NCI-H146 (cell line): ENCODE results near the gene LLGL1.
"Not testable (repeated sequence)": the region's sequence is repeated elsewhere in the genome, so short reads cannot be mapped to it uniquely, and the experiment has no call there.

Experiments used
- DNase-seq: peaks from one replicate; lab custom pipeline; 2025; lab: John Stamatoyannopoulos, UW

LLGL1 gene

GRCh38 chr17:18194394-18194793 is 31.0 kb upstream of the LLGL1 start:
- DNase-seq = no peak

DNA sequence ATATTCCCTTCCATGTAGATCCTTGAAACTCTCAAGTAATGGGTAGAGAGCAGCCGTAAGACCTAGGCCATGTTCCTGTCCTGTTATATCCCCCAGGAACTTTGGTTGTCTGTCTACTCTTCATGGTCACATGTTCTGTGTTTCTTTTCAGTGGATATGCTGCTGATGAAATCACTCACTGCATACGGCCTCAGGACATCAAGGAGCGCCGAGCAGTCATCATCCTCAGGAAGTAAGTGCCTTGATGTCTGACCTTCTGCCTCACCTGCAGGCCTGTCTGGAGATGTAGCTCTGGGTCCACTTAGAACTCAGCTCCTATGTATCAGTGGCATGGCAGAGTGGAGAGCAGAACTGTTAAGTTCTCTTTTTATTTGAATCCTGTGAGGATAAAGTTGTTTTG is 30.6 kb upstream of the LLGL1 start:
- DNase-seq = no peak

GRCh38 chr17:18195246-18195645 is 30.2 kb upstream of the LLGL1 start:
- no peak for DNase-seq

DNA sequence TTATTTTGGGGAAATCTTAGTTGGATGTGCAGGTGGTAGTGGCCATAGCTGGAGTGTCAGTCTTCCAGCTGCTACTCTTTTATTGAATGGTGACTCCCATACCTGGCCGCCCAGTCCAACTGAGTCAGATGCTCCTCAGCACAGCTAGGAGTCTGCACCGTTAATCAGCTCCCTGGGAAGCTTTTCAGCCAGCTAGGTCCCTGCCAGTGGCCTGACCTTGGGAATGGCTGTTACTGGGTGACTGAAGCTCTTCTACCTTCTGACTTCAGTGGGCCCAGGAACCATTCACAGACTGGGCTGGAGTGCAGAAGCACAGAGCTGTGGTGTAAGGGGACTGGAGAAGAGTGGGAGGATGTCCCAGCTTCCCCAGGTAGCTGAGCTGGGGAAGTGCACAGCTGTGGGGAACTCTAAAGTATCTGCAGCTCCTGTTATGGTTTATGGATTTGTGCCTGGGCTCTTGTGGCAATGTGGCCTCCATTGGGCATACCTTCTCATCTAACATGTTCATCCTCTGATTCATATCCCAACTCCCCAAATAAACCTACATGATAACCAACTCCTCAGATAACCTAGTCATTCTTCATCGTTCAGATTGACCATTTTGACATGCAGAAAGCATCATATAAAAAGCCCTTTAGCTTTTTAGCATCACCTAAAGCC is 27.8 kb upstream of the LLGL1 start:
- DNase-seq = no peak

DNA sequence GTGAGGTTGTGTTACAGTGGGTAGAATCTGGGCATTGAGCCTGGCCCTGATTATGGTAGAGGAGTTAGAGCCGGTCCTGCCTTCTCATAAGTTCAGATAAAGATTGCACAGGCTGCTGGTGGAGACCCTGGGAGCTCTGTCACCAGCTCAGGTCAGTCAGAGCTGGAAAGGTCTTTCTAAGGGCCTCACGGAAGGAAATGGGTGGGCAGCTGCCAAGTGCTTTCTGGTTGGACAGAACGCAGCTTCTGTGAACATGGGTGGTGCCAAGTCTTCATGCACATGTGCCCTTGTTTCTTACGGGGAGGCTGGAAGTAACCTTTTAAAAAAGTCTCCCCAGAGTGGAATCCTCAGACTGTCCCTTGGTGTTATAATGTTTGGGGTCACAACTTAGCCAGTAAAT is 26.9 kb upstream of the LLGL1 start:
- no peak for DNase-seq

DNA sequence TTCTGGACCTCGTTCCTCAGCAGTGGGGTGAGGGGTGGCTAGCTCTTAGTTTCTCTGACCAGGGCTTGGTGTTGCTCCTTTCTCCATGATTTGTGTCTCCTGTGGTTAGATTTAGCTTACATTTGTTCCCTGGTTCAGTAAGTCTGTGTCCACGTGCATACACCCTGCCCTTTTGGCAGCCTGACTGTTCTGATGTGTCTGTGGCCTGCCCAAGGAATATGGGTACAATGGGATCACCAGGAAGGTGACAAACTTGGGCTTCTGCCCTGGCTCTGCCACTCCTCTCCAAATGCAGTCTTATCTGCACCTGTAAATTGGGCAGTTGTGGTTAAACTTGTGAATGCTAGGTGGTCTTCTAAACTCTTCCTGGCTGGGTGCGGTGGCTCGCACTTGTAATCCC is 24.3 kb upstream of the LLGL1 start:
- DNase-seq = no peak

GRCh38 chr17:18203308-18203707 is 22.1 kb upstream of the LLGL1 start:
- DNase-seq = no peak

DNA sequence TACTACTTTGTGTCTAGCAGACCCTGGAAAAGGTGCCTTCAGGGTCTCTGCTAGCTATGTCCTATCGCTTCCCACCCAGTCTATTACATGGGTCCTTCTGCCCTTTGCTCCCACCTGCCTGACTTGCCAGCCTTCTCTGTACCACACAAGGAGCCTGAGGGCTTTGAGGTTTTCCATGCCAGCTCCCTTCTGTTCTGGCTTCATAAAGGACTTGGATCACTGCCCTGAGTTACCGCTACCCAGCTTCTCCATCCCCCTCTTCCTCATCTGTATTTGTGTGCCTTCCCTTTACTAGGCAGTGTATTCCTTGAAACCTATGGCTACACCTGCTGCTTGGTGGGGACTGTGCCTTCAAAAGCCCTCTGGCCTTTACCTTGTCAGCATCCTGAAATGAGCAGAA is 19.6 kb upstream of the LLGL1 start:
- DNase-seq = no peak

DNA sequence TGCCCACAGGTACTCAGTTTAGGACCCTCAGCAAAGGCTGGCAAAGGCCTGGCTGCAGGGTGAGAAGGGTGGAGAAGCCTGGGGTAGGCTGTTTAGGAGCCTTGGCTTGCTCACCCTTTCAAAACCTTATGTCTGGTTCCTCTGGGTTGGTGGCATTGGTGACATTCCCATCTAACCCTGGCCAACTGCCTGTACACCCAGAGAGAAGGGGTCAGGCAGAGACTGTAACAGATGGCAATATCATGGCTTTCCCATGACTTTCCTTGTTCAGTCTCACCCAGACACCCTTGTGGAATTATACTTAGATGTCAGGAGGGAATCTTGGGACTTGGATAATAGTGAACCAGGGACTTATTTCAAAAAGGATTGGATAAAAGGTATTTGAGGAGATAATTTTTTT is 18.5 kb upstream of the LLGL1 start:
- DNase-seq = no peak

GRCh38 chr17:18208092-18208491 is 17.3 kb upstream of the LLGL1 start:
- no peak for DNase-seq

- DNase-seq = no peak
These were observed 11.7 kb upstream of the LLGL1 start for GRCh38 chr17:18213666-18214270.

DNA sequence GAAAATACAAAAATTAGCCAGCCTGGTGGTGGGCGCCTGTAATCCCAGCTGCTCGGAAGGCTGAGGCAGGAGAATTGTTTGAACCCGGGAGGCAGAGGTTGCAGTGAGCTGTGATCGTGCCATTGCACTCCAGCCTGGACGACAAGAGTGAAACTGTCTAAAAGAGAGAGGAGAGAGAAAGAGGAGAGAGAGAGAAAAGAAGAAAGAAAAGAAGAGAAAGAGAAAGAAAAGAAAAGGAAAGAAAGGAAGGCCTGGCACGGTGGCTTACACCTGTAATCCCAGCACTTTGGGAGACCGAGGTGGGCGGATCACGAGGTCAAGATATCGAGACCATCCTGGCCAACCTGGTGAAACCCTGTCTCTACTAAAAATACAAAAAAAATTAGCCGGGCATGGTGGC is 8.5 kb upstream of the LLGL1 start:
- not testable (repeated sequence) for DNase-seq

DNA sequence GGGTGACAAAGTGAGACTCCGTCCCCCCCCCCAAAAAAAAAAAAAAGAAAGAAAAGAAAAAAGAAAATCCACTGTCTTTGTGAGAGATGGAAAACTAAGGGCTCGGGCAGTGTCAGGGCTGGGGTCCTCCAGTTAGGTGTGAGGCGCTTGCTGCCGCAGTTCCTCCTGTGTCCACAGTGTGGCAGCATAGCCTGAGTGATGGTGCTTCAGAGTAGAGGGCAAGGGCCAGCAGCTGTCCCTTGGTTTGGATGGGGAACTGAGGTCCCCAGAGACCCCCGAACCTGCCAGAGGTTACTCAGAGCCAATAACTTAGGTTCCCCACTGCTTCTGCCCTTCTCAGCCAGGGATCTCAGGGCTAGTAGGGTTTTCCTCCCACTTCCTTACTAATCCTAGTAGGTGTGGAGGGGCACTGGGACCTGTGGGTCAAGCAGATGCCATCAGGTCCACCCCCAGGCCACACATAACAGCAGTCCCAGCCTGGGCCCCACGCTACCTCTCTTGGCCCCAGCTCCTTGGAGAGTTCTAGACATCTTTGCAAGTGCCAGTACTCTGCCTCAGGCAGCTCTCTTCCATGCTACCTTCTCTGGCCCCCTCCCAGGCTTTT is 7.9 kb upstream of the LLGL1 start:
- peak; percentile 55 for DNase-seq

- DNase-seq = no peak
These were observed 6.5 kb upstream of the LLGL1 start for GRCh38 chr17:18218756-18219415.

DNA sequence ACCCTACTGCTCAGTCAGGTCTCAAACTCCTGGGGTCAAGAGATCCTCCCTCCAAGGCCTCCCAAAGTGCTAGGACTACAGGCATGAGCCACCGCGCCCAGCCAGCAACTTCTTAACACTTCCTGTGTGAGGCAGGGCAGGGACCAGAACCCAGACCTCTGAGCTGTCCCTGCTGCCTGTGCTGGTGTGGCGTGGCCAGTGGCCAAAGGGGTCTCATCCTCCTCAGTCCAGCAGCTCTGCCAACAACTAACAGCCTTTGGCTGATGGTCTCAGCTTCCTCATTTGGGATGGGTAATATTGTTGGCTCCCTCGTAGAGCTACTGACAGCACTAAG is 1.4 kb upstream of the LLGL1 start:
- no peak for DNase-seq

DNA sequence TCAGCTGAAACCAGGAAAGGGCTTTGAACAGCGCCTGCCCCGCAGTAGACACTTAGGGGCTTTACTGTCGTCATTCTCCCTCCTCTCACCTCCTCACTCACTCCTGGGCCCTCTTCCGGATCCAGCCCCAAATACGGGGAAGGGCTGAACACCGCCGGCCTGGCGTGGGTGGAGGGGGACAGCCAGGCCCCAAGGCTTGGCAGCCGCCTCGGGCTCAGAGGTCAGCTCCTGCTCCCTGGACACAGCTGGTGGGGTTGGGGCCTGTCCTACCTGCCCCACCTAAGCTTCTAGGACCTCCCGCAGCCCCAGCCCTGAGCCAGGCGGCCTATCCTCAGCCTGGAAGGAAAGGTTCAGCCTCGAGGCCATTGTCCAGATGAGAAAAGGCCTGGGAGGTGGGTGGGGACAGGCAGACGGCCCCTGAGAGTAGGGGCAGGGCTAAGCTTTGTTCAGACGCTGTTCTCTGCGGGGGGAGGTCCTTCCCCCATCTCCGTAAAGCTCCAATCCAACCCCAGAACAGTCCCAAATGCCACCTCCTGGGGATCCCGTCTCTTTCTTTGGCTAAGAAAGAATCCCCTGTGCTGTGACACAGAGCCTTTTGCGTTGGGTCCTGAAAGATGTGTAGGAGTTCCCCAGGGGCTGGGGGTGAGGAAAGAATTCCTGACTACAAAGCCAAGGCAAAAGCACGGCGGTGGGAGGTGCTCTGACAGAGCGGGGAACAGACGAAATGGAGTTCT is 881 bp upstream of the LLGL1 start:
- no peak for DNase-seq

DNA sequence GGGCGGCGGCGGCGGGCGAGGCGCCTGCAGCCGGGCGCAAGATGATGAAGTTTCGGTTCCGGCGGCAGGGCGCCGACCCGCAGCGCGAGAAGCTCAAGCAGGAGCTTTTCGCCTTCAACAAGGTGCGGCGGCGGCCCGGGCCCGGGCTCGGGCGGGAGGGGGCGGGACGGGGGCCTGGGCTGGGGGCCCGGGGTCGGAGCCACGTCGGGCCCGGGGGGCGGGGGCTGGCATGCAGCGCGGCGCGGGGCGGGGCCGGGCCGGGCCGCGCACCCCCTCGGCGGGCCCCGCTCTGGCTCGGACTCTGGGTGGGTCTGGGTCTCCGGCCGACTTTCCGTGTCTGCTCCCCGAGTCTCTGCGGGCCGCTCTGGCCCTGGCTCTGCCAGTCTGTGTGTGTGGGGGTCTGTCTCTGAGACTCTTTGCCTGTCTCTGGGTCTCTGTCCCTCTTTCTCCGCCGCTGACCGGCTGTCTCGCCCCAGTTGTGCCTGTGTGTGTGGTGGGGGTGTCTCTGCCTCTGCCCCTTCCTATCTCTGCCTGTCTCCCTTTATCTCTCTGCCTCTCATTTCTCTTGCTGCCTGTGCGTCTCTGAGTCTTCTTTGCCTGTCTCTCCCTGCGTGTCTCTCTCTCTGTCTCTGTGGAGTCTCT is 328 bp downstream of the LLGL1 start:
- DNase-seq = no peak

GRCh38 chr17:18226284-18226945 is 980 bp downstream of the LLGL1 start:
- no peak for DNase-seq

GRCh38 chr17:18227635-18228034 is 2.2 kb downstream of the LLGL1 start:
- DNase-seq = no peak

DNA sequence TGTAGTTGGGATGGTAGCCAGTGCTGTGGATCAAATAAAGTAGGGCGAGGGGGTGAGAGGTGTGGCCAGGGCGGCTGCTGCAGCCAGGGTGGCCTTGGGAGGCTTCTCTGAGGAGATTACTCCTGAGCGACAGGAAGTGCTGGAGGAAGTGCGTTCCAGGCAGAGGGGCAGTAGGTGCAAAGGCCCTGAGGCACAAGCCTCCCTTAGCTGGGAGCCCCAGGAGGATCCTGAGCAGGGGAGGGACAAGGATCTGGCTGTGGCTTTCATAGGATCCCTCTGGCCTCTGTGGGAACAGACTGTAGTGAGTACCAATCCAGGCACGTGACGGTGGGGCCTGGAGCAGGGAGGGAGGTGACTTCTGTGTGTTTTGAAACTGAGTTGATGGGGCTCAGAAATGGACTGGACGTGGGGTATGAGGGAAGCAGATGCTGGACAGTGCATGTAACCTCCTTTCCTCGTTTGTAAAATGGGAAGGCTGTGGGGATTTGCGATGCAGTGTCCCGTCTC is 2.8 kb downstream of the LLGL1 start:
- no peak for DNase-seq

GRCh38 chr17:18229254-18229653 is 3.8 kb downstream of the LLGL1 start:
- DNase-seq = no peak
